Germinal center (tissue), 1 donor: ENCODE data around the gene ACSS2.

Source experiments
- DNase-seq: peaks from one replicate; pipeline ENCODE4 v3.0.0; 2012; ENCODE audit warnings: mixed read lengths, low spot score

The ACSS2 gene, protein sequence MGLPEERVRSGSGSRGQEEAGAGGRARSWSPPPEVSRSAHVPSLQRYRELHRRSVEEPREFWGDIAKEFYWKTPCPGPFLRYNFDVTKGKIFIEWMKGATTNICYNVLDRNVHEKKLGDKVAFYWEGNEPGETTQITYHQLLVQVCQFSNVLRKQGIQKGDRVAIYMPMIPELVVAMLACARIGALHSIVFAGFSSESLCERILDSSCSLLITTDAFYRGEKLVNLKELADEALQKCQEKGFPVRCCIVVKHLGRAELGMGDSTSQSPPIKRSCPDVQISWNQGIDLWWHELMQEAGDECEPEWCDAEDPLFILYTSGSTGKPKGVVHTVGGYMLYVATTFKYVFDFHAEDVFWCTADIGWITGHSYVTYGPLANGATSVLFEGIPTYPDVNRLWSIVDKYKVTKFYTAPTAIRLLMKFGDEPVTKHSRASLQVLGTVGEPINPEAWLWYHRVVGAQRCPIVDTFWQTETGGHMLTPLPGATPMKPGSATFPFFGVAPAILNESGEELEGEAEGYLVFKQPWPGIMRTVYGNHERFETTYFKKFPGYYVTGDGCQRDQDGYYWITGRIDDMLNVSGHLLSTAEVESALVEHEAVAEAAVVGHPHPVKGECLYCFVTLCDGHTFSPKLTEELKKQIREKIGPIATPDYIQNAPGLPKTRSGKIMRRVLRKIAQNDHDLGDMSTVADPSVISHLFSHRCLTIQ

DNA sequence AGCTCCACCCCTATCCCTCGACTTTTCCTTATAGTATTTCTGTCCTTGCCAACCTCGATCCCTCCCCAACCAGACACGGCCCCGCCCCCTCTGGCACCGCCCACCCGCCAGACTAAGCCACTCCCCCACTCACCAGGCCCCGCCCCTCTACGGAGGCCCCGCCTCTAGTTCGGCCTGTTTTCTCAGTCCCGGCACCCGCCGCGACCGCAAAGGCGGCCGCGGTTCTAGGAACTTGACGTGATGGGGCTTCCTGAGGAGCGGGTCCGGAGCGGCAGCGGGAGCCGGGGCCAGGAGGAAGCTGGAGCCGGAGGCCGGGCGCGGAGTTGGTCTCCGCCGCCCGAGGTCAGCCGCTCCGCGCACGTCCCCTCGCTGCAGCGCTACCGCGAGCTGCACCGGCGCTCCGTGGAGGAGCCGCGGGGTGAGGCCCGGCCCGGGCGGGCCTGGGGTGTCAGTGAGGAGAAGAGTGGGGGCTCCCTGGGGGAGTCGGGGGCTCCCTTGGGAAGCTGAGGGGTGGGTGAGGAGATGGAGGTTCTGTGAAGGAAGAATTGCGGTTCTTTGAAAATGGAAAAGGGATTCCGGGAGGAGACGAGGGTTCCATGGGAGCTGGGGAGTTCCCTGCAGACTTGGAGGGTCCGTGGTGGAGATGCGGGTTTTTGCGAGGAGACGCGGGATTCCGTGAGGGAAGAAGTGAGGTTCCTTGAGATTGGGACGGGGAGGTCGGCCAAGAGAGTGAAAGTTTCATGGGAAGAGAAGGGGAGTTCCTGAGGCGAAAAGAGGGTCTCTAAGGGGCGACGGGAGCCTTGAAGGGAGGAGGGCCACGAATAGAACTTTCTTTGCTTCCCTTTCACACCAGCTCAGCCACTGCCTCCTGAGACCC is at the start of gene ACSS2:
Gene ACSS2 (plus strand): TSS at position 207 of the 877 bp plus-strand sequence. CDS start 34 bp downstream, at position 241.
- DNase-seq, result no peak

DNA sequence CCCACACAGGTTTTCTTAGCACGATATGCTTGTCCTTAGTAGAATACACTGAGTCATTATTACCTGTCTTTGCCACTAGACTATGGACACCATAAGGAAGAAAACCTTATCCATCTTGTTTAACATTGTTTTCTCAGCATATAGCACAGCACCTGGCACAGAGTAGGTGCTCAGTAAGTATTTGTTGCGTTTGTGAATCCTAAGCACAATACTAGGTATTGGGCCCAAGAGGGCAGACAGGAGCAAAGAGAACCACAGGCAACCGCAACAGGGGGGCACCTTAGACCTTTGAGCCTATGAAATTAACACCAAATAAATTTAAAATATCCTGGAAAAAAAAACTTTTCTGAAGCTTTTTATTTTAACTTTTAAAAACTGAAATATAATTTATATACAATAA is 47.2 kb upstream of the ACSS2 start:
- no peak for DNase-seq

DNA sequence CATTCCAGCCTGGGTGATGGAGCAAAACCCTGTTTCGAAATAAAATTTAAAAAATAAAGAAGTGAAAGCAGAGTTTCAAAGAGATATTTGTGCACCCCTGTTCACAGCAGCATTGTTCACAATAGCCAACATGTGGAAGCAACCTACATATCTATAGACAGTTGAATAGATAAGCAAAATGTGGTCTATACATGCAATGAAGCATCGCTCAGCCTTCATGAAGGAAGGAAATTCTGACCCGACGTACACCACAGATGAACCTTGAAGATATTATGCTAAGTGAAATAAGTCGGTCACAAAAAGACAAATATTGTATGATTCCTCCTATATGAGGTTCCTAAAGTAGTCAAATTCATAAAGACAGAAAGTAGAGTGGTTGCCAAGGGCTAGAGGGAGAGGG is 44.5 kb upstream of the ACSS2 start:
- DNase-seq, result no peak

DNA sequence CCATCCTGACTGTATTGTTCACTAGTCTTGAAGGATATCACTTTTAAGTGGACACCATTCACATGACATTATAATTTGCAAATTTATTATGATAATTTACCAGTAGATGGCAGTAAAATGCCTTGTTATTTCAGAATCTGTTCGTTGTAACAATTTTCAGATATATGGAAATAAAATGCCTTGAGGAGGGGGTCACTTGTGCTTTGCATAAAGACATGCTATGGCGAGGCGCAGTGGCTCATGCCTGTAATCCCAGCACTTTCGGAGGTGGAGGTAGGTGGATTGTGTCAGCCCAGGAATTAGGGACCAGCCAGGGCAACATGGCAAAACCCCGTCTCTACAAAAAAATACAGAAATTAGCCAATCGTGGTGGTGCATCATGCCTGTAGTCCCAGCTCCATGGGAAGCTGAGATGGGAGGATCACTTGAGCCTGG is 41.9 kb upstream of the ACSS2 start:
- peak; percentile 28 for DNase-seq

DNA sequence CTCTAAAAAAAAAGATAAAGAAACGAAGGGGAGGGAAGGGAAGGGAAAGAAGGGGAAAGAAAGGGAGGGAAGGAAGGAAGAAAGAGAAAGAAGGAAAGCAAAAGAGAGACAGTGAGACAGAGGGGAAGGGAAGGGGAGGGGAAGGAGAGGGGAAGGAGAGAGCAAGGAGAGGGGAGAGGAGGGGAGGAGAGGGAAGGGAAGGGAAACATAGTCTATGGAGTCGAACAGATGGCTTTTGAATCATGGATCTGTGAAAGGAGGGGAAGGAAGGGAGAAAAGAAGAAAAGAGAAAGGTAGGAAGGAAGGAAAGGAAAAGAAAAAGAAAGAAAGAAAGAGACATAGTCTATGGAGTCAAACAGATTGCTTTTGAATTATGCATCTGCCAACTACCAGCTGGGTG is 34.3 kb upstream of the ACSS2 start:
- no peak for DNase-seq

DNA sequence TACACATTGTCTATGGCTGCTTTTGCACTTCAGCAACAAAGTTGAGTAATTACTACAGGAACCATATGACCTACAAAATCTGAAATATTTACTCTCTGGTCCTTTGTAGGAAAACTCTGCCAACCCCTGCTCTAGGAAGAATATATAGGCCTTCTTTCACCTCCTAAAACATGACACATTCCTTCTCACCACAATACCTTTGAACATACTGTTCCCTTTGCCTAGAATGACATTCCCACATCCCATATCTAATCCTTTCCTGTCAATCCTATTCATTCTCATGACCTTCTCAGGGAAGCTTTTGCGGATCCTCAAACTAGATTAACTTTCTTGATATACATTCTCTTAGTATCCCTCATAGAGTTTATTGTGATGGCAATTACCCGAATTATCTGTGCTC is 33.0 kb upstream of the ACSS2 start:
- DNase-seq, result no peak

DNA sequence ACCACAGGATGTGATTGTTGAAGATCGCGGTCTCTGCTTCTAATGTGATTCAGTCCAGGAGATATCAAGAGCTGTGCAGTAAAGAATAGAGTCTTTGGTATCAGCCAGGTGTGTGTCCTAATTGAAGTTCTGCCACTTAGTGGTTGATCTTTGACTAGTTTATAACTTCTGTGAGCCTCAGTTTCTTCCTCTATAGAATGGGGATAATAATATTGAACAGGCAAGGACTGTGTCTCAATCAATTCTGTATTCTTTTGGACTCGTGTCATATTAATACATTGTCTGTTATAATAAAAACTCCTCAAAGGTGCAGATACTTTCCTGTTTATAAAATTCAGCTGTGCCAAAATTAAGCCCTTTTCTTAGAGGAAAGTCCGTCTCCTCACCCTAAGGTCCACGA is 27.8 kb upstream of the ACSS2 start:
- no peak for DNase-seq

DNA sequence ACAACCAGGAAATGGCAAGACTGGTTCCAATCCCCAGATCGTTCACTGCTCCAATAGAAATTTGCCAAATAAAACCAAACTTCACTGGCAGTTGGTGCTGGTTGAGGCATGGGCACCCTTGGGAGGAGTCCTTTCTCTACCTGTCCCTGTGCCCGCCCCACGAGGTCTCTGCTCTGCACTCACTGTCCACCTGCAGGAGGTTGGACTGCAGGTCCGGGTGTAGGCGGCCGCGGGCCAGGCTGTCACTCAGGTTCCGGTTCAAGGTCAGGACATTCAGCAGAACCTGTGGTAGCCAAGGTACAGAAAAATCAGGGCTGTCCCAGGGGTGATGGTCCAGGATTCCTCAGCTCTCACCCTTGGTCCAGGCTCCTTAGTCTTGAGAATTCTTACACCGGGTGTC is 26.6 kb upstream of the ACSS2 start:
- no peak for DNase-seq

DNA sequence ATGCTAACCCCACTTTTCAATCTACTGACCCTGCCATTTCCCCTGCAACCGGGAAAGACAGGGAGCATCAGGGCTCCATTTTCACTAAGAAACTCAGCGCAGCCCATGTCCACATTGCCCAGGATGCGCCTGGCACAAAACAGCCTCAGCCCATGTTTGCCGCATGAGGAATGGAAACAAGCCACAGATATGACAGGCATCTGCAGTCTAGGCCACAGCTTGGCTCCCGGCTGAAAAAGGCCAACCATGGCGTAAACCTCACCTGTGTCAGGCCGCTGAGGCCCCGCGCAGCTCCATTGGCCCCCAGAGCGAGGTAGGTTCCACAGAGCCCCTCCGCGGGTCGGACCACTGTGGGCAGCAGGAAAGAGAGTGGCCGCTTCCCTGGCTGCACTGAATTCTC is 25.4 kb upstream of the ACSS2 start:
- no peak for DNase-seq

DNA sequence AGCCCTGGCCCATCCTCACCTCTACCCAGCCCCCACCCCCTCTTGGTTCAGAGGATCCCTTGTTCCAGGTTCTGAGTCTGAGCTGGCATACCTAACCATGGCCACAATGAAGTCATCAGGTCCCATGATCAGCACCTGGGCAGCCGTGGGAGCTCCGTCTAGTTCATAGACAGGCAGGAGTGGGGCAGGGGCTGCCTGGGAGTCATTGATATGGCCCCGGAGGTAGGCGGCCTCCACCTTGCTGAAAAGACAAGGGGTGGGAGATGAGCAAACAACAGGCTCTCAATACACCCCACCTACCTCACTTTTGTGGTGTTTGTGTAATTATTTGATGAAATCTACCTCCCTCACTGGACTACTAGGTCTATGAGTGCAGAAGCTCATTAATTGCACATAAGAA is 24.1 kb upstream of the ACSS2 start:
- DNase-seq, result no peak

DNA sequence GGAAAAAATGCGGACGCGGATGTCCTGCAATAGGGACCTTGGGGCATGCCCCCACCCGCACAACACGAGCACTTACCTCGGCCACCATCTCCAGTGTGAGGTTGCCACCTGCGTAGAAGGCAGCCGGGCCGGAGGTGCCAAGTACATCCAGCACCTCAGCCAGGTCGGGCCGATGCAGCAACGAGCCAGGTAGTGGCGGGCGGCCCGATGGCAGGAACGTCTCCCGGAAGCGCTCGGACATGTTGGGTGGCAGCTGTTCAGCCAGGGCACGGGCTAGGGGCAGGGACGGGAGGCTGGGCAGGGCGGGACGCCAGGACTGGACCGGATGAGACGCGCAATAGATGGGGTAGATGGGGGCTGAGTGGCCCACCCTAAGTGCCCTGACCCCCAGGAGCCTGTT is 17.0 kb upstream of the ACSS2 start:
- DNase-seq, result no peak

DNA sequence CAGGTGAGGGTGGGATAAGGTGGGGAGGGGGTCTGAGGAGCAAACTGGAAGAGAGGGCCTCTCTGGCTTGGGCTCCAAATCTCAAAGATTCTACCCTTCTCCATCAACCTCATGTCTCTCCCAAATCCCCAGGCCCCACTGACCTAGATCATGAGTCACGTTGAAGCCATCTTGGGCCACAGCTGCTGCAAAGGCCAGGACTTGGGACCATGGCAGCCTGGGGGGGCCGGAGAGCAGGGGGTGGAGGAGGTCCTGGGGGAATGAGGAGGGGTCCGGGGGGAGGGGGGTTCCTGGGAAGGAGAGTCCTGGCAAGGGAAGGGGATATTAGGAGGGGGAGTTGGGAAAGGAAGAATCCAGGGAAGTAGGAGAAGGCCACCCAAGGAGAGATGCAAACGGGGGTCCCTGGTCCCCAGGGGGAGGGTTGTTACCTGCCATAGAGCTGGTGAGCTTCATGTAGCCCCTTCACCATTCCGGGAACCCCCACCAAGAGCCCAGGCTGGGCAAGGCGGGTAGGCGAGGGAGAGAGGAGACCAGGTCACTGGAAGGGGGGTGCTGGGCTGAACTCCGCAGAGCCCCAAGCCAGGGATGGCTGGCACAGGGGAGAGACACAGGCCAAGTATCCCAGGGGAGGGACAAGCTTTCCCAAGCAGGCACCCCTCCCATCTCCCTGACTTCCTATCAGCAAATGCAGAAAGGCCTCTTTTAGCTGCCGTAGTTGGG is 16.4 kb upstream of the ACSS2 start:
- DNase-seq, result no peak

DNA sequence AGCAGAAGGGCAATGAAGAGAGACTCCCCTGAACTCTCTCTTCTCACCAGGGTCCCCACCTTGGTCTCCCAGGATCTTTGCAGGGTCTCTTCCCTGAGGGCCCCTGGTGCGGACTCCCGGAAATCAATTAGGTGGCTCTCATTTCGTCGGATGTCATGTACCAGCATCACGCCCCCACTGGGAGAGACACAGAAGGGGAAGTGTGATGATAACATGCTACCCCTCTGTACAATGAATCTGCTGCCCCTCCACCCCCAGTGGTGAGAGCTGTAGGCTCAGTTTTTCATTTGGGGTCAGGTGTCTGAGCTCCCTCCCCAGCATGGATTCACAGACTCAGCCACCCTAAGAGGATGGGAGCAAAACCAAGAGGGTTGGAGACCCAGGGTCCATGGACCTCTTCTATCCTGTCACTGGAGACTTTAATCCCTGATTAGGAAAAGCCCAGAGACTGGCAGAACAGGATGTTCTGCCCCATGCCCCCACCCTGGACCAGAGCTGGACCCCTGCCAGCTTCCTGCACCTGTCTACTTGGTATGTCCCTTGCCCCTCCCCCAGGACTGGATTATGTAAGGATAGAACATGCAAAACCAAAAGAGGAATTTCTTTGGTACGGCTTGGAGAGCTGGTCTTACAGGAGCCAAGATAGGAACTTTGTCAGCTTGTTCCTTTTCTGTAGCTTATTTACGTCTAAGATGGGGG is 14.9 kb upstream of the ACSS2 start:
- DNase-seq, result no peak

DNA sequence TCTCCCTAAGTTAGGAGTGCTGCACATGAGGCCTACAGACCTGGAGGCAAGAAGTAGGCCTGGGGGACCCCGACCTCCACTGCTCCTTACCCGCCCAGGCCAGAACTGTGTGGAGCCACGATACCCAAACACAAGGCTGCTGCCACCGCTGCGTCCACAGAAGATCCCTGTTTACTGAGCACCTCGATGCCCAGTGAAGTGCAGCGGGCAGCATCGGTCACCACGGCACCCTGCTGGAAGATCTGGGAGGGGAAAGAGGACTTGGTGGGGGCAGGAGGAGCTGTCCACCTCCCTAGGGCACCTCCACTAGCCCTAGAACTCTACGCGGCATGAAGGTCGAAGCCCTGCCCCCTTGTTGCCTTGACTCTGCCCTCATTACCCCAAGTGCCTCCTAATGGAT is 13.7 kb upstream of the ACSS2 start:
- DNase-seq, result no peak

DNA sequence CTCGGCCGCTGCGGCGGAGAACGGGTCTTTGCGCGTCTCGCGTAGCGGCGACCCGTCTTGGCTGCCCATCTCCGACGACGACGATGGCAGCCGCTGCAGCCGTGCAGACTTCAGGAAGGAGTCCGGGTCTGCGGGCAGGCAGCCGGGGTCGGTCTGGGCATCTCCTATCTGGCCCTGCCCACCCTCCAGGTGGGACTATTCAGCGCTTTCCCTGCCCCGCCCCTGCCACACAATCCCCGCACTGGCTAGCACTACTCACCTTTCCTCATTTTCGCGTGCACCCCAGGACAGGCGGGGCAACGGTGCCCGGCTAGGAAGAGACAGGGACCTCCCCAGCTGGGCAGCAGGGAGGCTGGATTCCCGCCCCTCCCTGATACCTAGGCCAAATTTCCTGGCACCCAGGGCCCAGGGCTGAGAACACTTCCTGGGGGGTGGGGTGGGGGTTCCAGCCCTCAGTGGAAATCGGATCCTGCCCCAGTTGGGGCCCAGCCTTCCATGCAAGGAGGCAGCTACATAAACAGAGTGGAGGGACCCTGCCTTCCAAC is 12.9 kb upstream of the ACSS2 start:
- no peak for DNase-seq

DNA sequence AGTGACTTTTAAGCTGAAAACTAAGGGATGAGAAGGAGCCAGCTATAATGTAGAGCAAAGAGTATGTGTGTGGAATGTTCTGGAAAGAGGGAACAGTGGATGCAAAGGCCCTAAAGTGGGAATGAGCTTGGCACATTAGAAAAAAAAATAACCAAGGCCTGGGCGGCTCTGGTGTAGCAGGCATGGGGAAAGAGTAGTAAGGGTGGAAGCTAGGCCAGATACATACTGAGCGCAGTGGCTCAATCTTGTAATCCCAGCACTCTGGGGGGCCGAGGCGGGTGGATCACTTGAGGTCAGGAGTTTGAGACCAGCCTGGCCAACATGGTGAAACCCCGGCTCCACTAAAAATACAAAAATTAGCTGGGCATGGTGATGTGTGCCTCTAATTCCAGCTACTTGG is 12.2 kb upstream of the ACSS2 start:
- DNase-seq, result no peak

DNA sequence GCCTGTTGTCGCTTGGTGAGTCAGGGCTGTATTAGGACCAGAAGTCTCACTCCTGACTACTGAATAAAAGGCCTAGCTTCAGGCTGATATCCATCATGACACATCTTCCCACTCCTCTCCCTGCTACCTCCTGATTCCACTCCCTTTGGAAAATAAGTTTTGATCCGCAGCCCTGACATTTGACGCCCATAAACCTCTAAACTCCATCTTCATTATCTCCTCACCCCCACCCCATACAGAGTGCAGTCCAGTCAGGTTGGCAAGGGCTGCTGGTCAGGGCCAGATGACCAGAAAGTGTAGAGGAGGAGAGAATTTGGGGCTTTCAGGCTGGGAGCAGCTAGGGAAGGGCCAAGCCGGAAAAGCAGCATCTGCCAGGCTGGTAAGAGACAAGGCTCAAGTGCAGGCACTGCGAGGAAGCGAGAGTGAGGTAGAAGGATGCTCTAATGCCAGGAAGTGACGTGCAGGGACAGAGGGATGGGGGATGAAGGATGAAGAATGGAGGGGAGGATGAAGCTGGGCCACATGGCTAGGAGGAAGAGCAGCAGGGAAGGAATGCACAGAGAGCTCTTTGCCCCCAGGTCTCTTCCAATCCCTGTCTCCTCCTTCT is 5.0 kb upstream of the ACSS2 start:
- DNase-seq, result no peak

DNA sequence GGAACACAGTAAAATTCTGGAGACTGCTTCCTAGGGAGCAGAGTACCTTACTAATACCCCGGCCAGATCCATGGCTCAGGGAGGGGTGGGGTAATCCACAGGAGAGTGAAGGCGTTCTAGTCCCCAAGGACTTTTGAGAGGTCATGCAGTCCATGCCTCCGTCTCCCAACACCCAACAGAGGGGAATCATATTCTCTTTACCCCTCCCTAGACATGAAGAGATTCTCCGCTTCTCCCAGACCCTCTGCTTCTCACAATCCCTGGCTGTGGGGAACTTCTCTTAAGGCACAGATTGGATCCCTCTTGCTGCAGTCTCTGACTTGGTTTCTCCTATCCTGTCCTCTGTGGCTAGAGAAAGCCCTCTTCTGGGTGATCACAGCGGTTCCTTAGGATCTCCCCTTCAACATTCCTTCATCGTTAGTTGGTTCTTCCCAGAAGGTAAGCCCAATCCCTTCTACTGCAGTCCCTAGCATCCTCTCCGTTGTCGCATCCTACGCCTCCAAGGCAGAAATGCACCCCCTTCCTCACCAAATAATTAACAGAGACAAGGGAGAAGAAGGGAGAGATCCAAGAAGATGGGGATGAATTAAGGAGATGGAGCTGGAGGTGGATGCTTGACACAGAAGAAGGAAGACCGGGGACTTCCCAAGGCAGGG is 4.3 kb upstream of the ACSS2 start:
- no peak for DNase-seq

DNA sequence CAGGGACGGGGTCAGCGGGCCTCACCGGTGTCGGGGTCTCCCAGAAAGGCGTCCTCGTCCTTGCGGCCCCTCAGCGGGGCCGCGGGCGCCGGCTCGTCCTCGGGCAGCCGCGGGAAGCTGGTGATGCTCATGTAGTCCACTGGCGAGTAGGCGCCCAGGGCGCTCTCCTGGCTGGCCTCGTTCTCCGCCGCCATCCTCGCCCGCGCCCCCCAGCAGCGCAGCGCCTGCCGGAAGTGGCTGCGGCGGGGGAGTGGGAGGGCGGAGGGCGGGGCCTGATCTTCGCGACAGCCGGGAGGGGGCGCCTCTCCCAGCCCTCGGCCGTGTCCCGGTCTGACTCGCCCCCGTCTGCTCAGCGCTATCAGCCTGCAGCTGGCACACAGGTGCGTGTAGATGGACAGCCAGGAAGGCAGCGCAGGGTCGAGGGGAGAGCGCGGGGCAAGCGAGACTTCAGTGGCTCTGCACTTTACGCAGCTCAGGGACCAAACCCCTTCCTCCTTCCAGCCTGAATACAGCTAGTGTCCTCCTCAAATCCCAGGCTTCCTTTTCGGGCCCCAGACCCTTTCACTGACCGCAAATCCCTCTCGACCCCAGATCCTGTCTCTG is 3.7 kb upstream of the ACSS2 start, which contains the start of gene GGT7:
Gene GGT7 (minus strand): TSS at position 235 of the 603 bp plus-strand sequence. CDS start 41 bp downstream, at position 194.
- peak; percentile 88 for DNase-seq
